ENCODE measurements around the gene KDM4C.
"Not testable (repeated sequence)": the region's sequence is repeated elsewhere in the genome, so short reads cannot be mapped to it uniquely, and the experiment has no call there.

Gene KDM4C

DNA sequence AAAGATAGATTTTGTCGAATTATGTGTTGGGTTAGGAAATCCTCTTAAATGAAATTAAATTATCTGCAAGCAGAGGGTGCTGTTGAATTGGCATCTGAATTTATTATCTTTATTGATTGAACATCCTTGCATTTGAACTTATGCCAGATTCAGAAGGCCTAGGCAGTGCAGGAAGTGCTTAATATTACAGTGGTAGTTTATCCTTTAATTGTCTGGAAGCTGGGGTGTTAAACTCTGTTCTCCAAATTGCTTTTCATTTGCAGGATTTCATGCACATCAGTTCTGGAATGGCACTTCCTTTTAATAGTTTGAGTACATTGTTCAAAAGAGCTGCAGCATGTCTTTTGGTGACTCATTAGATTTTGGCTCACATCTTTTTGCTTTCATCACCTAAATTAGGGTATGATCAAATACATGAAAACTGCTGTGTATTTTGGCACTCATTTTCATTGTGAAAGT, 186.3 kb downstream of the KDM4C start:
- ATAC-seq (no peak), DNase-seq (no peak)
- no peak overlapping the region for H3K27ac Mint-ChIP-seq
- H3K27me3 Mint-ChIP-seq = no peaks in the 10 kb centered on the region
- H3K36me3 Mint-ChIP-seq (ENCODE audit: low read depth) = peaks cover 13% of the 10 kb centered on the region
- H3K4me1 Mint-ChIP-seq = peaks cover 21% of the 10 kb centered on the region
- no peak overlapping the region for H3K4me3 Mint-ChIP-seq
- no peaks in the 10 kb centered on the region for H3K9me3 Mint-ChIP-seq

DNA sequence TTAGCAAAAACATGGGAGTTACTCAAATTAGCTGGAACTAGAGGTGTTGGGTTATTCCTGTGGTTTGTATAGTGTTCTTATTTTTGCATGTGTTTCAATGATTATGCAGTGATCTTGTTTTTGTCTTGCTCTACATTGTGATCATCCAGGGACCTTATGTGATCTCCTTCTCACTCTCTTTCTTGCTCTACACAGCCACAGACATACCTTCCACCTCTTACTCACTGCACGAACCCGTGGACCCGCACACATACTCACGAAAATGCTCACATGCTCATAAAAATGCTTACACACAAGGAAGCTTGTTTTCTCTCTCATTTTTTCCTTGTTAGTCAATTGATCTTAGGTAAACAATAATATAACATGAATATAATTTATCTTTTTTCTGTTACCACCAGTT, 187.1 kb downstream of the KDM4C start:
- no peak overlapping the region for H3K4me3 Mint-ChIP-seq
- peaks cover 21% of the 10 kb centered on the region for H3K4me1 Mint-ChIP-seq
- ATAC-seq (peak; percentile 40), DNase-seq (no peak)
- H3K27me3 Mint-ChIP-seq = no peaks in the 10 kb centered on the region
- no peak overlapping the region for H3K27ac Mint-ChIP-seq
- no peaks in the 10 kb centered on the region for H3K9me3 Mint-ChIP-seq
- H3K36me3 Mint-ChIP-seq (ENCODE audit: low read depth) = peaks cover 16% of the 10 kb centered on the region

DNA sequence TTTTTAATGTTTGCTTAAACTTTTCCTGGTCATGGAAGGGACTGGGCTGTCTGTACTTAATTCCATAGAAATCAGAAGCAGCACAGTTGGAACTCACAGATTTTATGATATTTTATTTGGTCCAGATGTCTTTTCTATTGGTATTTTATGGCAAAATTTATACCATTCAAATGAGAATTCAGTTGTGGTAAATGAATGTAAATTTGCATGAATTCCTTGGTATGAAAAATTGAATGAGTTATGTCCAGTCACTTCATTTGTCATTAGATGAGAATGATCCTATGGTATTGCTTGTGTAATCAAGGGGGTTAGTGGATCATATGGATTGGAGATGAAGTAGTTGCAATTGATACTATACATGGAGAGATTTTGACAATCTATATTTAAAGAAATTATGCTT, 188.0 kb downstream of the KDM4C start:
- DNase-seq = no peak
- Mint-ChIP-seq H3K27ac (no peak overlapping the region), H3K36me3 (ENCODE audit: low read depth) (peaks cover 20% of the 10 kb centered on the region), H3K27me3 (no peaks in the 10 kb centered on the region), H3K9me3 (no peaks in the 10 kb centered on the region), H3K4me3 (no peak overlapping the region), H3K4me1 (peaks cover 21% of the 10 kb centered on the region)
- no peak for ATAC-seq

DNA sequence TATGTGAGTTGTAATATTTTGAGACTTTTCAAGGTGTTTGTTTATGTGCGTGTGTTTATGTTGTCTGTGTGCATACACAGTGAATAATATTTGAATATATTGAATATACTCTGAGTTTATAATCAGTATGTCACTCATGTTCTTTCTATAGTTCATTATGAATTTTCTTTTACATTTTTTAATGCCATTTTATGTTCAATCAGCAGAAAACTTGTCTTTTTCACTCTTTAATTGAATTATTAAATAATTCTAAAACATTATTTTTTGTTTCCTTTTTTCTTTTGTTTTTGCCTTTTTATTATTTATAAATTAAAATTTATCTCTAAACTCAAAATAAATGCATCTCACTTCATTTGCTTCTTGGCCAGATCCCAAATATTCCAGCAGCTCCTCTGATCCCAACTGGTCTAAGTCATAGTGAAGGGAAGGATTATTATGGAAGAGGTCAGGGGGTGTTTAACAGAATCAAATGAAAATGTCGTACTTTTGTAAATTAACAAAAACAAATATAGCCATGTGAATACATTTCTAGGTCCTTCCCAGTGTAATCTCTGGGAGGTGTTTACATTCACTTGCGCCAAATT, 188.9 kb downstream of the KDM4C start:
- Mint-ChIP-seq H3K27me3 (no peaks in the 10 kb centered on the region), H3K9me3 (no peaks in the 10 kb centered on the region), H3K4me3 (no peak overlapping the region), H3K4me1 (peaks cover 21% of the 10 kb centered on the region), H3K27ac (no peak overlapping the region), H3K36me3 (ENCODE audit: low read depth) (peaks cover 15% of the 10 kb centered on the region)
- ATAC-seq = no peak
- no peak for DNase-seq

DNA sequence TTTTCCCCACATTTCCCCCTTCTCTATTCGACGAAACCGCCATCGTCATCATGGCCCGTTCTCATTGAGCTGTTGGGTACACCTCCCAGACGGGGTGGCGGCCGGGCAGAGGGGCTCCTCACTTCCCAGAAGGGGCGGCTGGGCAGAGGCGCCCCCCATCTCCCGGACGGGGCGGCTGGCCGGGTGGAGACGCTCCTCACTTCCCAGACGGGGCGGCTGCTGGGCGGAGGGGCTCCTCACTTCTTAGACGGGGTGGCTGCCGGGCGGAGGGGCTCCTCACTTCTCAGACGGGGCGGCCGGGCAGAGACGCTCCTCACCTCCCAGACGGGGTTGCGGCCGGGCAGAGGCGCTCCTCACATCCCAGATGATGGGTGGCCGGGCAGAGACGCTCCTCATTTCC, 191.1 kb downstream of the KDM4C start:
- not testable (repeated sequence) for H3K4me3 Mint-ChIP-seq, DNase-seq, H3K27ac Mint-ChIP-seq, H3K9me3 Mint-ChIP-seq, ATAC-seq, H3K27me3 Mint-ChIP-seq
- Mint-ChIP-seq H3K36me3 (ENCODE audit: low read depth) (peaks cover 14% of the 10 kb centered on the region), H3K4me1 (peaks cover 14% of the 10 kb centered on the region)

DNA sequence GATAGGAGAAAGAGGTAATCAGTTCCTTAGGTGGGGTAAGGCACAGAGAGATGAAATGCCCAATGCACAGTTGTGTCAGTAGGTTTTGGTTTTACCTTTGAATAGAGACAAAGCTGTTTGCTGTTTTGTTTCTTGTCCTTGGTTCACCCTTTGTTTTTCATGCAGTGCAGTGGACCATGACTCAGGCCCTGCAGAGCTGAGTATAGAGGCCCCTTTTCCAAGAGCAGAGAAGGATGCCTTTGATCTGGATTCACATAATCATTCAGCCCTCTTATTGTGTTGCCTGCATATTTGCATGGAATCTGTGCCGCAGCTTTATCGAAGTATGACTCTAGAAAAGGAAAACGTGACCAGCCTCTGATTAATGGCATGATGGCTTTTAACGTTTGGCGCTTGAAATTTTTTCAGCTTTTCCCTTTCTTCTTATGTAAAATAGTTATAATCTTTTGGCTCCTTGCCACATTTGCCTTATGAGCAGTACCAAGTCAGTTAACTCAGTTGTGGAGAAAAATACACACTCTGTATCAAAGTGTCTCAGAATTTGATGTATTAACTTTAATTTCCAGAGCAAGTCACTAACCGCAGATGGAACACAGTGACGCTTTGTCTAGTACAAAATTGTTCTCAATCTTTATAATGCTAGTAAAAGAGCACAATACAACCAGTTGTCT, 197.6 kb downstream of the KDM4C start:
- Mint-ChIP-seq H3K4me3 (no peak overlapping the region), H3K36me3 (ENCODE audit: low read depth) (peaks cover 12% of the 10 kb centered on the region), H3K9me3 (no peaks in the 10 kb centered on the region), H3K27me3 (no peaks in the 10 kb centered on the region), H3K27ac (no peak overlapping the region), H3K4me1 (peaks cover 20% of the 10 kb centered on the region)
- ATAC-seq (peak; percentile 75), DNase-seq (no peak)

DNA sequence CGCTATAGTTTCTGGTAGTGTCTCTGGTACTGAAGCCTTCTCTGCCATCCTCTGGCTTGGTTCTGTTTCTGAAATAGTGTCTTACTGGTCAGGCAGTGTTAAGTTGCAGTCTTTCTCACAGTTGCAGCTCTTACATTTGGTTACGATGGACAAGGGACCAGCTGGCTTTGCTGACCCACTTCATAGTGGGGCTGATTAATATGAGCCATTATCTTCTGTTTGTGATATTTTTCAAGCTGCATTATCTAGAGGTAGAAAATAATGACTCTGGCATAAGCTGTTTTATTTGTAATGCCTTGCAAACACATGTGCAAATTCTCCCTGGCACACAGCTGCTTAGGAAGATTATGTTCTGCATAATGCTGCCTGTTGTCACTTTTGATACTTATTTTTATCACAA, 199.1 kb downstream of the KDM4C start:
- Mint-ChIP-seq H3K36me3 (ENCODE audit: low read depth) (peaks cover 16% of the 10 kb centered on the region), H3K4me1 (peaks cover 23% of the 10 kb centered on the region), H3K4me3 (no peak overlapping the region), H3K9me3 (no peaks in the 10 kb centered on the region), H3K27me3 (no peaks in the 10 kb centered on the region), H3K27ac (no peak overlapping the region)
- DNase-seq (no peak), ATAC-seq (no peak)

DNA sequence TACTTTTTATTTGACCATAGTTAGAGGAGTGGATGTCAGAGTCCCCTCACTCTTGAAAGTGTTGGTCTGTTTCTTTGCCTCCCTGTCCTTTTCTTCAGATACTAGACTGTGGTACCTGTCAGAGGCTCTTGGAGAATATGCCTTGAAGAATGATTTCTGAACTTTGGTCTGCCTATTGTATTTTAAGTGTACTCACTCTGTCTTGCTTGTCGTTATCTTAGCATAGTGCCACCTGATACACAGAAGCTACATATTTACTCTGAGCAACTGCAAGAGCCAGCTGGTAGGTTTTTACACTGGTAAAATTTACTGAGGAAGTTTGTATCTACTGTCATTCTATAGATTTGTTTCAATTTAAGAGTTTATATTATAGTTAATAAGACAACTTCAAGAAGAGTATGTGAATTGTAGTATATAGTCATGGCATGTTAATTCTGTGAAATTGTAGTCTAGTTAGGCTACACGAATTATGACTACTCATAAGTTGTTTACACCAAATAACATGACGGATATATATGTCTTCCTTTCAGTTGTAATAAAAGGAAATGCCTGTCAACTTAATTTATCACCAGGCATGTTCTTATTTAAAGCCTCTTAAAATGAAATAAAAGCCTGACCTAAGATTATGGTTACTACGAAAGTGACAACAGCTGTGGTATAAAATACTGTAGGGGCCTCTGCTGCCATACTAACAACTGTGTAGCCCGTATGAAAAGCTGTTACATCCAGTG, 201.7 kb downstream of the KDM4C start:
- H3K27me3 Mint-ChIP-seq = no peaks in the 10 kb centered on the region
- H3K9me3 Mint-ChIP-seq = no peaks in the 10 kb centered on the region
- DNase-seq (no peak), ATAC-seq (no peak)
- H3K4me3 Mint-ChIP-seq = no peak overlapping the region
- H3K4me1 Mint-ChIP-seq = peaks cover 19% of the 10 kb centered on the region
- no peak overlapping the region for H3K27ac Mint-ChIP-seq
- peaks cover 17% of the 10 kb centered on the region for H3K36me3 Mint-ChIP-seq (ENCODE audit: low read depth)

DNA sequence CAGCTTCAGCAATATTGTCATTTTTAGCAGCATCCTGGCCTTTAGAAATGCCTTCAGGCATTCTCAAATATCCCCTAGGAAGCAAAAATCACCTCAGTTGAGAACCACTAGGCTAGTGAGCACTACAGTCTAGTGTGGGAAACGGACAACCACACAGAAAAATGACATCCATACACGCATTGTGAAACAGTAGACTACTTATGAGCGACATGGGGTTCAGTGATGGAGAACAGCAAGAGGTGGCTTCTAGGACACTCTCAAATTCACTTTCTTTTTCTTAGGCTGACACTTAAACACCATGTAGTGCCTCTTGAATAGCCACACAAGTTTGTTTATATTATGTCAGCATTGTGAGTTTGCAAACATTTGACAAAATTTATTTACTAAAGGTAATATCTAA, 203.0 kb downstream of the KDM4C start:
- DNase-seq (no peak), ATAC-seq (no peak)
- H3K27ac Mint-ChIP-seq = no peak overlapping the region
- H3K9me3 Mint-ChIP-seq = no peaks in the 10 kb centered on the region
- peaks cover 17% of the 10 kb centered on the region for H3K36me3 Mint-ChIP-seq (ENCODE audit: low read depth)
- H3K4me1 Mint-ChIP-seq = peaks cover 6% of the 10 kb centered on the region
- no peaks in the 10 kb centered on the region for H3K27me3 Mint-ChIP-seq
- H3K4me3 Mint-ChIP-seq = no peak overlapping the region

DNA sequence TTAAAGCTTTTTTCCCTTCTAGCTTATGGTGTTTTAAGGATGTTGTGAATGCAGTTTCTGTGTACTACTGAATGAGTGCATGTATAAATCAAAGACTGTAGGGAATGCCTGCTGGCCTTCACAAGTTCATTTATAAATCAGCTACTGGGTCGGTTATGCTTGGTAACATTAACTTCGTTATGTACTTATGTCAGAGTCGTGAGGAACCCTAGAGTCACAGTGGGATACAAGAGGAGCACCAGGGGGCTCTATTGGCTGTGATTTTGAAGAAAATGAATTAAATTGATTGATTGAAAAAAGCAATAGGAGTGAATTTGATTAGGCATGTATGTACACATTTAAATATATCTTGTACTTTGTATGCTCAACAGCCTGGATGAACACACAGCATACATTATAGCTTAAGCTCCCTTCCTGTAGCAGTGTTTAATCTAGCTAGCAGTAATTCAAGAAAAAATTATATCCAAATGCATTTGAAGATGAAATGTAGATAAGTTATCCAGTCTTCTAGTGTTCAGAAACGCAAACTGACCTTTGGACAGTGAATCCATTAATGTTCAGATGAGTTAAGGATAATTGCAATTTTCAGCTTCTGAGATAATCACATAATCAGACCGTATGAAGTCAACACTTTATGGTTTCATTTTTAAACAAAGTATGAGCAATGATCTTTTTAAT, 204.2 kb downstream of the KDM4C start:
- DNase-seq (no peak), ATAC-seq (no peak)
- Mint-ChIP-seq H3K4me1 (peaks cover 5% of the 10 kb centered on the region), H3K36me3 (ENCODE audit: low read depth) (peaks cover 17% of the 10 kb centered on the region), H3K9me3 (no peaks in the 10 kb centered on the region), H3K27me3 (no peaks in the 10 kb centered on the region), H3K4me3 (no peak overlapping the region), H3K27ac (no peak overlapping the region)

DNA sequence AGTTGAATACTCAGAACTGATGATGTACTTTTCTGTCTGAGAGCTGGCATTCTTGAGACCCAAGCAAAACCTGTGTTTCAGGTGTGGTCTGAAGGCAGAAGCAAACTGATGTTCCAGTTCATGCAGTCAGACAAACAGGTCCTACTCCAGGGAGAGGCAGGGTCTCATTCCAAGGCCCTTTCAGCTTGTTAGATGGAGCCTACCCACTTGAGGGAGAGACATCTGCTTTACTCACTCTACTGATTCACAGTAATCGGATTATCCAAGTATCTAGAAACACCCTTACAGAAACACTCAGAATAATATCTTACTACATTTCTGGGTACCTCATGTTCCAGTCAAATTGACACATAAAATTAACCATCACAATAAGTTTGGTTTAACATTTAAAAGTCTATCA, 207.8 kb downstream of the KDM4C start:
- Mint-ChIP-seq H3K36me3 (ENCODE audit: low read depth) (peaks cover 7% of the 10 kb centered on the region), H3K9me3 (no peaks in the 10 kb centered on the region), H3K27ac (no peak overlapping the region), H3K27me3 (no peaks in the 10 kb centered on the region), H3K4me3 (no peak overlapping the region), H3K4me1 (peaks cover 8% of the 10 kb centered on the region)
- ATAC-seq (no peak), DNase-seq (no peak)

DNA sequence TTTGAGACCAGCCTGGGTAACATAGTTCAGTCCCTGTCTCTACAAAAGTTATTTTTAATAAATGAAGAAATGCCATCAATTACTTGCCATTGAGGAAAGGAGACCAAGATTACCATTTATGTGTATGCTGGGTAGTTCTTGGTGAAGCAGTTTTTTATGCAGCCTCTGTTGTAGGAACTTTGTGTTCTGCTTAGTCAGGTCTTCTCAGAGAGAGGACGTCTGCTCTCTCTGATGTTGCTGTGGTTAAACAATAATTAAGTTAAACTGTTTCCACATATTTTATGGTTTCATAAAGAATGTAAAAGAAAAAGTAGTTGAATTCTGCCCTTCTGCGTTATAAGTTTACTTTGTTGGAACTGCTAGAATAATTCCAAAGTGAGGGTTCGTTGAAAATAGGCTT, 210.5 kb downstream of the KDM4C start:
- Mint-ChIP-seq H3K27me3 (no peaks in the 10 kb centered on the region), H3K9me3 (no peaks in the 10 kb centered on the region), H3K4me1 (peaks cover 13% of the 10 kb centered on the region), H3K36me3 (ENCODE audit: low read depth) (peaks cover 3% of the 10 kb centered on the region), H3K27ac (no peak overlapping the region), H3K4me3 (no peak overlapping the region)
- DNase-seq (no peak), ATAC-seq (no peak)

DNA sequence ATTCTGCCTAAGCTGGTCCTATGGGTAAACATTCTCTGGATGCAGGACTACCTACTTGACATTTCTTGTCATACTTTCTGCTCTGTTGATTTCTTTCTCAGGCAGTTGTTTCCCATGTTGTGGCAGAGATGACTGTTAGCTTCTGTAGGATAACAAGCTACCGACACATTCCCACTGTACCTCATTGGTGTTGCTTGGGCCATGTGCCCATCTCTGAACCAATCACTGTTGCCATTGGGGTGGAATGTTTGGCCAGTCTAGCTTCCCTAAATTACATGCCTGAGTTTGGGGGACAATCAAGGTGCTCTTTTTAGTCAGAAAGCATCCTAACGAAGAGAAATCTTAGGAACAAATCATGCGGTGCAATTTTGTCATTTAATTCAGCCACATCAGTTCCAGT, 212.0 kb downstream of the KDM4C start:
- DNase-seq (no peak), ATAC-seq (no peak)
- Mint-ChIP-seq H3K27ac (no peak overlapping the region), H3K4me3 (no peak overlapping the region), H3K36me3 (ENCODE audit: low read depth) (no peaks in the 10 kb centered on the region), H3K4me1 (peaks cover 28% of the 10 kb centered on the region), H3K9me3 (no peaks in the 10 kb centered on the region), H3K27me3 (no peaks in the 10 kb centered on the region)

DNA sequence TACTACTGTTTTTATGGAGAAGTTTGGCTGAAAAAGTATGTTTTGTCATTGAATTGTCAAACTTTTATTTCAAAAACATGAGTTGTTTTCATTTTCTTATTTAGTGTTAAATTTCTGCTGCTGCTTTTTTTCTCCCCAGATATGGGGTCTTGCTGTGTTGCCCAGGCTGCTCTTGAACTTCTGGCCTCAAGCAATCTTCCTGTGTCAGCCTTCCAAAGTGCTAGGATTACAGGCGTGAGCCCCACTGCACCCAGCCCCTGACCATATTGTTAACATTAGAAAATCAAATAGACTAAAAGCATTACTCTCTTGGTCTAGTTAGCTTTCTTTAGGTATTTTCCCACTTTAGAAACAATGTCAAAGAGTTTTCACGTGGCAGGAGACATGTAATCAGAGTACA, 215.3 kb downstream of the KDM4C start:
- no peak for ATAC-seq

DNA sequence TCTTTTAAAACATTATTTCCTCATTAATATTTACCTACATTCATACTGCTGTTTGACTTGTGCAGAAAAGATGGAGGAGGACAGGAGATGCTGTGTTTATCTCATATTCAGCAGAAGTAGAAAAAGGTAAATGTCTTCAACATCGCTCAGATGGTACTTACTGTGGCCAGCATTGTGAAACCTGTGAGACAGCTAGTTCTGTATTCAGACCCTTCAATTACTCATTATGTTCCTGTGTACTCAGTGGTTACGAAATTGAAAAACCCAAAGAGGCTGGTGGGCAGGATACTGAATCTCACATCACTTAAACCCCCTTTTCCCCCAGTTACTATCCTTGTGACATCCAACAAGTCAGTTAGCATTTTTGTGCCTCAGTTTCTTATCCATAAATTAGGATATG, 216.0 kb downstream of the KDM4C start:
- H3K4me3 Mint-ChIP-seq = no peak overlapping the region
- no peaks in the 10 kb centered on the region for H3K27me3 Mint-ChIP-seq
- DNase-seq = no peak
- ATAC-seq = peak; percentile 61
- H3K36me3 Mint-ChIP-seq (ENCODE audit: low read depth) = no peaks in the 10 kb centered on the region
- peaks cover 35% of the 10 kb centered on the region for H3K4me1 Mint-ChIP-seq
- H3K9me3 Mint-ChIP-seq = no peaks in the 10 kb centered on the region
- H3K27ac Mint-ChIP-seq = no peak overlapping the region

More for the DNA sequence above, 215.3 kb downstream of the KDM4C start:
- DNase-seq = no peak
- H3K9me3 Mint-ChIP-seq = no peaks in the 10 kb centered on the region
- H3K4me1 Mint-ChIP-seq = peaks cover 35% of the 10 kb centered on the region
- no peak overlapping the region for H3K4me3 Mint-ChIP-seq
- no peaks in the 10 kb centered on the region for H3K27me3 Mint-ChIP-seq
- H3K36me3 Mint-ChIP-seq (ENCODE audit: low read depth) = no peaks in the 10 kb centered on the region
- no peak overlapping the region for H3K27ac Mint-ChIP-seq

Measured in activated naive CD8-positive, alpha-beta T cell treated with anti-CD3 and anti-CD28 coated beads, Interleukin-2, amount 50 U/mL, for 24 hours (primary cell).